ENCODE data around the gene NFIA.

NFIA gene

DNA sequence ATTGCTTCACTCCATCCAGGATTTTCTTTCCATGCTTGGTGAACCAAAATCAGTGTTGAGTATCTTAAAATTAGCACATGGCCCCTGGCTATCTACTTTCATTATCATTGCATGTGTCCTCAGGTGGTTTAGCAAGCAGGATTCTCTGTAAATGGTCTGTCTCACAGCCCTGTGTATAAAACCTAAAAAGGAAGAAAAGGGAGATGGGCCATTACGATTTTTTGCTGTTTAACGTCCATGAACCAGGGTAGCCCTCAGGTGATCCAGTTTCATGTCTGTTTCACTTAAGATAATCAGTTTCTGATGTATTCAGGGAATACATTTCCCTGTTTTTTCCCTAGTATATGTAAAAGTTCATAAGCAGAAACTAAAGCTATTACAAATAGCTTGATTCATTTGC lies 238.2 kb downstream of the NFIA start:
- no peak overlapping the region for H3K27ac ChIP-seq (ENCODE audit: low read length)
- H3K4me1 ChIP-seq (ENCODE audit: control insufficient read depth, insufficient read depth, low read length), result peaks cover 5% of the 10 kb centered on the region; the same call in 1 of the 2 replicates
- no peaks in the 10 kb centered on the region for H3K27me3 ChIP-seq (ENCODE audit: control insufficient read depth, insufficient read depth, low read length)
- no peak for DNase-seq (ENCODE audit: low read depth, low spot score)
- no peaks in the 10 kb centered on the region for H3K36me3 ChIP-seq (ENCODE audit: control insufficient read depth, insufficient read depth, low read length)
- no CpG with 5 or more reads among the region's 2 CpGs for WGBS (ENCODE audit: insufficient coverage, insufficient read length)
- no peaks in the 10 kb centered on the region for H3K9me3 ChIP-seq (ENCODE audit: control insufficient read depth, insufficient read depth, low read length)
- H3K4me3 ChIP-seq (ENCODE audit: low read length), result no peak overlapping the region

DNA sequence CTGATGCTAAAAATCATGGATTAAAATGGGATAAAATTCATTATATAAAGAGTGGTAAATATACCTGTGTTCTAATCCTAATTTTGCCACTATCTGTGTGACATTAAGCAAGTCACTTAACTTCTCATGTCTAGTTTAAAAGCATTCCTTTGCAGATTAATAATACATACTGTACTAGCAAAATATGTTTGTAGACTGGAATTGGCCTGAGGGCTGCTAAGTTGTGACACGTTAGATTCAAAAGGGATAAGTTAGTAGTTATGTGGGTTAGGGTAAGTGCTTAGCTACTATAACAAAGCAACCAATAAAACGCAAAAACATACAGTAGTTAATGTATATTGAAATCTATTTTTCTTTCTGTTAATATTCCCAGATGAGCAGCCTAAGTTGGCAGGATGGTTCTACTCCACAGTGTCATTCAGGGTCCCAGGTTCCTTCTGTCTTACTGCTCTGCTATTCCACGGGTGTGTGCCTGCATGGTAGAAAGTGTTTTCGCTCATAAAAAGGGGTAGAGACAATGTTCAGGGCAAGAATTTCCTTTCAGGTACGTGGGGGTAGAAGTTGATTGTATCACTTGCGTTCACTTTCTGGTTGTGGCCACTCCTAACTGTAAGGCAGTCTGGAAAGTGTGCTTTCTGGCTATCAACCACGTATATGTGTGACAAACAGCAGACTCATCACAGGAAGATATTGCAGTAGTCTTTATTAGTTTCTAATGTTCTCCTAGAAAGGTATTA lies 239.8 kb downstream of the NFIA start:
- no peak overlapping the region for H3K4me3 ChIP-seq (ENCODE audit: low read length)
- H3K27me3 ChIP-seq (ENCODE audit: control insufficient read depth, insufficient read depth, low read length), result no peaks in the 10 kb centered on the region
- H3K27ac ChIP-seq (ENCODE audit: low read length), result no peak overlapping the region
- WGBS (ENCODE audit: insufficient coverage, insufficient read length), result no CpG with 5 or more reads among the region's 7 CpGs
- peaks cover 5% of the 10 kb centered on the region; the same call in 1 of the 2 replicates for H3K4me1 ChIP-seq (ENCODE audit: control insufficient read depth, insufficient read depth, low read length)
- H3K9me3 ChIP-seq (ENCODE audit: control insufficient read depth, insufficient read depth, low read length), result no peaks in the 10 kb centered on the region
- H3K36me3 ChIP-seq (ENCODE audit: control insufficient read depth, insufficient read depth, low read length), result no peaks in the 10 kb centered on the region
- no peak for DNase-seq (ENCODE audit: low read depth, low spot score)

DNA sequence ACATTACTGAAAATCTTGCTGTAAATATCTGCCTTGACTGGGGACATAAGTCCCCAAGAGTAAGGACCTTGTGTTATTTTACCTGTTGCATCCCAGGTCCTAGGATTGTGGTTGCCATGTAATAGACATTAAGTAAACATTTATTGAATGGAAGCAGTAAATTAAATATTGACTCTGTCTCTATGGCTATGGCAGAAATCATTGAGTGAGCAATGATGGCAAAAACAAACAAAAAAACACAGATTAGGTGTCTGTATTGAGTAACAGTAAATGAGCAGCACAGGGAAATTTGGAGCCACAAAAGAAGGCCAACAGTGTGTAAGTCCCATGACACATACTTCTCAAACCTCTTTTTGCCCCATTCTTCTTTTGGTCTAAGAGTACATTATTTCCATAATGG lies 240.4 kb downstream of the NFIA start:
- no peak for DNase-seq (ENCODE audit: low read depth, low spot score)

DNA sequence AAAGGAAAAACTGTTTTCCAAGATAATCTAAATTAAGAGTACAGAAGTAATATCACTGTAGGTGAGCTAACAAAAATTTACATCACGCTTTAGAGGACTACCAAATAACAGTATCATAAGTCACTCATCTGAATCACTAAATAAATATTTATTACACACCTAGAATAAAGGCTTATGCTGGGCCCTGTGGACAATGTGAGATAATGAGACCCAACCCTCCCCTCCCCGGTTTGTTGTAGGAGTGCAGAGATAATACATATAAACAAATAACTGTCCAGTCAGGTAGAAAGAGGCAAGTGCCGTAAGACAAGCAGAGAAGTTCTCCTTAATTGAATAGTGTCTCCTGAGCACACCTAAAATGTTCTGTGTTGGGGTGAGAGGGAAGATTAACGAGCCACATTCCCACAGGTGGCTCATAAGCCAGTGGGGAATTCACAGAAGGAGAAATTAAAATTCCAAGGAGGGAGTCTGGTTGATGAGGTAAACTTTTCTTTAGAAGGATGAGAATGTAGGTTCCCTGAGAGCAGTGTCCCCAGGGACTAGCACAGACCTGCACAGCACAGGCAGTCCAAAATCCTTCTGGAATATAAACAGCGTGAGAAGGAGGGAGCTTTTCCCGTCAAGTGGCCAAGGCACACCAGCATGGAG lies 241.4 kb downstream of the NFIA start:
- Histone ChIP-seq H3K4me1 (ENCODE audit: control insufficient read depth, insufficient read depth, low read length) (peaks cover 5% of the 10 kb centered on the region; the same call in 1 of the 2 replicates), H3K9me3 (ENCODE audit: control insufficient read depth, insufficient read depth, low read length) (no peaks in the 10 kb centered on the region), H3K36me3 (ENCODE audit: control insufficient read depth, insufficient read depth, low read length) (no peaks in the 10 kb centered on the region), H3K27ac (ENCODE audit: low read length) (no peak overlapping the region), H3K4me3 (ENCODE audit: low read length) (no peak overlapping the region), H3K27me3 (ENCODE audit: control insufficient read depth, insufficient read depth, low read length) (no peaks in the 10 kb centered on the region)
- WGBS (ENCODE audit: insufficient coverage, insufficient read length), result no CpG with 5 or more reads among the region's 6 CpGs
- DNase-seq (ENCODE audit: low read depth, low spot score), result no peak

More for the DNA sequence above, 240.4 kb downstream of the NFIA start:
- no peaks in the 10 kb centered on the region for H3K27me3 ChIP-seq (ENCODE audit: control insufficient read depth, insufficient read depth, low read length)
- peaks cover 5% of the 10 kb centered on the region; the same call in 1 of the 2 replicates for H3K4me1 ChIP-seq (ENCODE audit: control insufficient read depth, insufficient read depth, low read length)
- no peaks in the 10 kb centered on the region for H3K9me3 ChIP-seq (ENCODE audit: control insufficient read depth, insufficient read depth, low read length)
- H3K27ac ChIP-seq (ENCODE audit: low read length), result no peak overlapping the region
- H3K36me3 ChIP-seq (ENCODE audit: control insufficient read depth, insufficient read depth, low read length), result no peaks in the 10 kb centered on the region
- H3K4me3 ChIP-seq (ENCODE audit: low read length), result no peak overlapping the region

DNA sequence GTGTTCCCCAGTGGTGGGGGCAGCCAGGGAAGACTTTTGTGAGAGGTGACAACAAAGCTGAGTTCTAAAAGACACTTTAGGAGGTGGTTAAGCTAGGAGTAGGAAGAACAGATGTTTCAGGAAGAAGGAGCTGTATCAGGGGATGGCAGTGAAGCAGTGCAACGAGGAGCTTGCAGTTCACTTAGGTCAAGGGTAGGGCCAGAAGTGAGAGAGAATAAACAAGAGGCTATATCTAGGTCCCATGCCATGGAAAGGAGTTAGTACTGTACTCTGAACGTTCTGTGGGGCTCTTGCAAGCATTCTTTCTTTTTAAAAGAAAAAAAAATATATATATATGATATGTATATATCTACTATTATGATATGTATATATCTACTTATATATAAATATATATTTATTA lies 244.4 kb downstream of the NFIA start:
- WGBS (ENCODE audit: insufficient coverage, insufficient read length), result no CpG with 5 or more reads among the region's 2 CpGs
- no peak for DNase-seq (ENCODE audit: low read depth, low spot score)

DNA sequence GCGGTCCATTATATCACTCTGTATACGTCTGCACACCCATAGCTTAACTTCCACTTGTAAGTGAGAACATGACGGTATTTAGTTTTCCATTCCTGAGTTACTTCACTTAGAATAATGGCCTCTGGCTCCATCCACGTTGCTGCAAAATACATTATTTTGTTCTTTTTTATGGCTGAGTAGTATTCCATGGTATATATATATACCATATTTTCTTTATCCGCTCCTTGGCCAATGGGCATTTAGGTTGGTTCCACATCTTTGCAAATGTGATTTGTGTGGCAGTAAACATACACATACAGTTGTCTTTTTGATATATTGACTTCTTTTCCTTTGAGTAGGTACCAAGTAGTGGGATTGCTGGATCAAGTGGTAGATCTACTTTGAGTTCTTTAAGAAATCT lies 245.1 kb downstream of the NFIA start:
- H3K27me3 ChIP-seq (ENCODE audit: control insufficient read depth, insufficient read depth, low read length), result no peaks in the 10 kb centered on the region
- WGBS (ENCODE audit: insufficient coverage, insufficient read length), result no CpG with 5 or more reads among the region's 5 CpGs
- no peaks in the 10 kb centered on the region for H3K4me1 ChIP-seq (ENCODE audit: control insufficient read depth, insufficient read depth, low read length)
- no peak overlapping the region for H3K4me3 ChIP-seq (ENCODE audit: low read length)
- H3K9me3 ChIP-seq (ENCODE audit: control insufficient read depth, insufficient read depth, low read length), result no peaks in the 10 kb centered on the region
- no peaks in the 10 kb centered on the region for H3K36me3 ChIP-seq (ENCODE audit: control insufficient read depth, insufficient read depth, low read length)
- no peak for DNase-seq (ENCODE audit: low read depth, low spot score)
- H3K27ac ChIP-seq (ENCODE audit: low read length), result no peak overlapping the region

More for the DNA sequence above, 244.4 kb downstream of the NFIA start:
- Histone ChIP-seq H3K4me3 (ENCODE audit: low read length) (no peak overlapping the region), H3K36me3 (ENCODE audit: control insufficient read depth, insufficient read depth, low read length) (no peaks in the 10 kb centered on the region), H3K9me3 (ENCODE audit: control insufficient read depth, insufficient read depth, low read length) (no peaks in the 10 kb centered on the region), H3K27me3 (ENCODE audit: control insufficient read depth, insufficient read depth, low read length) (no peaks in the 10 kb centered on the region), H3K4me1 (ENCODE audit: control insufficient read depth, insufficient read depth, low read length) (no peaks in the 10 kb centered on the region), H3K27ac (ENCODE audit: low read length) (no peak overlapping the region)

DNA sequence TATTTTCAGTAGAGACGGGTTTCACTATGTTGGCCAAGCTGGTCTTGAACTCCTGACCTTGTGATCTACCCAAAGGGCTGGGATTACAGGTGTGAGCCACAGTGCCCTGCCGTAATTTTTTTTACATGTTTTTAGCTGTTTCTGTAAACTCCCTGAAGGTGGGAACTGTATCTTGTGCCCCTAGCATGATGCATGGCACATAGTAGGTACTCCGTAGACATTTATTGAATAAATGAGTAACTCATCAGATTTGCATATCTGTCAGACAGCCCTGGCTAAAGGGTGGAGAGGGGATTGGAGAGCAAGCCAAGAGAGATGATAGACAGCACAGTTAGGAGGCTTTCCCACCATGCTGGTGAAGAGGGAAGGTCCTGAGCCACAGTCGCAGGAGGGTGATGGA lies 247.2 kb downstream of the NFIA start:
- DNase-seq (ENCODE audit: low read depth, low spot score), result no peak
- no peaks in the 10 kb centered on the region for H3K36me3 ChIP-seq (ENCODE audit: control insufficient read depth, insufficient read depth, low read length)
- H3K27ac ChIP-seq (ENCODE audit: low read length), result no peak overlapping the region
- H3K4me3 ChIP-seq (ENCODE audit: low read length), result no peak overlapping the region
- no CpG with 5 or more reads among the region's 4 CpGs for WGBS (ENCODE audit: insufficient coverage, insufficient read length)
- no peaks in the 10 kb centered on the region for H3K4me1 ChIP-seq (ENCODE audit: control insufficient read depth, insufficient read depth, low read length)
- no peaks in the 10 kb centered on the region for H3K9me3 ChIP-seq (ENCODE audit: control insufficient read depth, insufficient read depth, low read length)
- H3K27me3 ChIP-seq (ENCODE audit: control insufficient read depth, insufficient read depth, low read length), result no peaks in the 10 kb centered on the region

DNA sequence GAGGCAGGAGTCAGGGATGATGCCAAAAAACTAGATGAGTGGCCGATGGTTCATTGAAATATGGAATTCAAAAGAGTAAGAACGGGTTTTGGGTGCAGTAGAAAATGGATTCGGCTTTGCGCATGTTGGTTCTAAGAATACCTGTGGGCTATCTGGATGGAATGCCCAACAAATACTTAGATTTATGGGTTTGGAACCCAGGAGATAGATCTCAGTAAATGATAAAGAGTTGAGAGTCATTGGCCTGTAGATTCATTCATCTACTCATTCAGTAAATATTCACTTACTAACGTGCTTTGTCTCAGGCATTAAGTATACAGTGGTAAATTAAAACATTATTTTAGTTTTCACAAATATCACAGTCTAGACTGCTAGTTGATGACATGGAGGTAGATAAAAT lies 247.7 kb downstream of the NFIA start:
- H3K27me3 ChIP-seq (ENCODE audit: control insufficient read depth, insufficient read depth, low read length), result no peaks in the 10 kb centered on the region
- H3K9me3 ChIP-seq (ENCODE audit: control insufficient read depth, insufficient read depth, low read length), result no peaks in the 10 kb centered on the region
- H3K27ac ChIP-seq (ENCODE audit: low read length), result no peak overlapping the region
- WGBS (ENCODE audit: insufficient coverage, insufficient read length), result no CpG with 5 or more reads among the region's 5 CpGs
- DNase-seq (ENCODE audit: low read depth, low spot score), result no peak
- H3K4me3 ChIP-seq (ENCODE audit: low read length), result no peak overlapping the region
- no peaks in the 10 kb centered on the region for H3K36me3 ChIP-seq (ENCODE audit: control insufficient read depth, insufficient read depth, low read length)
- H3K4me1 ChIP-seq (ENCODE audit: control insufficient read depth, insufficient read depth, low read length), result no peaks in the 10 kb centered on the region

DNA sequence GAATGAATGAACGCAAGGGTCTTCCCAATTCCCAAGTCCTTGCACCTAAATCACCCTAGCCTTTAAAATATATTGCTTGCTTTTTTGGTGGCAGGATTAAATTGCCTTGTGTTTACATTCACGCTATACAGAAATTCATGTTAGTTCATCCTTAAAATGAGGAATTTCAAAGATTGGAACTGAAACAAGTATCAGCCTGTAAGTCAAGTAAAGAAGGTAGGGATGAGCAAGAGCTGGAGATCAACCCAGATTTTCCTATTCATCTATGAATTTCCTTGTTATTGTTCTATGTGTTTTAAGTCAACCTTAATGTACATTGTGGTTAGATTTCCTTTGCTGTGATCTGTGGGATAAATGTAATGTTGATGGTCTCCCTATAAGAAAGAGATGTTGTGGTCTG lies 248.2 kb downstream of the NFIA start:
- no peak overlapping the region for H3K27ac ChIP-seq (ENCODE audit: low read length)
- no CpG with 5 or more reads among the region's 2 CpGs for WGBS (ENCODE audit: insufficient coverage, insufficient read length)
- no peaks in the 10 kb centered on the region for H3K4me1 ChIP-seq (ENCODE audit: control insufficient read depth, insufficient read depth, low read length)
- no peaks in the 10 kb centered on the region for H3K27me3 ChIP-seq (ENCODE audit: control insufficient read depth, insufficient read depth, low read length)
- DNase-seq (ENCODE audit: low read depth, low spot score), result no peak
- no peaks in the 10 kb centered on the region for H3K9me3 ChIP-seq (ENCODE audit: control insufficient read depth, insufficient read depth, low read length)
- no peak overlapping the region for H3K4me3 ChIP-seq (ENCODE audit: low read length)
- H3K36me3 ChIP-seq (ENCODE audit: control insufficient read depth, insufficient read depth, low read length), result no peaks in the 10 kb centered on the region

DNA sequence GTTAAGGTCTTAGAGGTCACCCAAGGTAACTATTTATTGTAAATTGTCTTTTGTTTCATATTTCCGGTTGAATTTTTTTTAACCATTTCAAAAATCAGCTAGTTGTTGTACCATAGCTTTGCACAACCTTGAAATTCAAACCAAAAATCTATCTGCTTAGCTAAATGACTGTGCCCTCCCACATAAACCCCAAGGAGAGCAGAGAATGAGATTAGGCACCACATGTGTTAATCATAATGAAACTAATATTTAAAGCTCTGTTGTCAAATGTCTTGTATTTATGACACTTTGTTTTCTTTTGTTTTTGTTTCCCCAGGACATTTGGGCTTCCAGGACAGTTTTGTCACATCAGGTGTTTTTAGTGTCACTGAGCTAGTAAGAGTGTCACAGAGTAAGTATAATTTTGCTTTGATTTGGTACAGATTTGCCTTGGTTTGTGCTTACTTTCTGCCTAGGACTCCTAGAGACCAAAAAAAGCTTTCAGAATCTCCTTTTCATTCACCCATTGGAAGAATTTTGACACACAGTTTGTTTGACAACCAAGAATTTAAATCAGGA lies 249.9 kb downstream of the NFIA start:
- no CpG with 5 or more reads among the region's 1 CpG for WGBS (ENCODE audit: insufficient coverage, insufficient read length)
- H3K36me3 ChIP-seq (ENCODE audit: control insufficient read depth, insufficient read depth, low read length), result no peaks in the 10 kb centered on the region
- no peak for DNase-seq (ENCODE audit: low read depth, low spot score)
- H3K27ac ChIP-seq (ENCODE audit: low read length), result no peak overlapping the region
- H3K4me3 ChIP-seq (ENCODE audit: low read length), result no peak overlapping the region
- no peaks in the 10 kb centered on the region for H3K27me3 ChIP-seq (ENCODE audit: control insufficient read depth, insufficient read depth, low read length)
- H3K4me1 ChIP-seq (ENCODE audit: control insufficient read depth, insufficient read depth, low read length), result no peaks in the 10 kb centered on the region; the same call in 1 of the 2 replicates
- H3K9me3 ChIP-seq (ENCODE audit: control insufficient read depth, insufficient read depth, low read length), result no peaks in the 10 kb centered on the region
